HepG2 (cell line): ENCODE results near the gene CD14. TPM values are rescaled to one million over a fixed set of nuclear protein-coding genes. Genes with fewer than 3 reads are reported as not detected.

ENCODE experiments used
- ATAC-seq: fragments of 200-7000 bp; cut with Tn5 transposase; 3 replicates; pipeline ENCODE4 v1.9.1; 2020; ENCODE audit warnings: mild to moderate bottlenecking, moderate library complexity
- BruUV-seq: library from RNA; stranded (reverse); fragments of 400-500 nt; replicated peaks from 2 replicates; lab custom pipeline; 2021; lab: Mats Ljungman, UMichigan
- CTCF ChIA-PET: fragments of 300-600 bp; formaldehyde crosslinking; extraction: SDS; loops from one replicate; lab custom pipeline; 2021; ENCODE audit warnings: low total read pairs, inconsistent platforms, low intra/inter-chr PET ratio; lab: Yijun Ruan, JAX
- POLR2A ChIA-PET: fragments of 350-600 bp; sonication (Branson Sonifier 250); formaldehyde crosslinking; loops from one replicate; lab custom pipeline; 2020; ENCODE audit warnings: antibody characterized with exemption, inconsistent platforms; lab: Yijun Ruan, JAX
- DNase-seq: peaks from one replicate; pipeline ENCODE4 v3.0.0-alpha.2; 2015; ENCODE audit warnings: low spot score
- FAIRE-seq: peaks from 3 replicates; lab custom pipeline; 2011; peaks lifted over from hg19 to GRCh38; lab: Jason Lieb, UNC
- H2AFZ ChIP-seq: one replicate; pipeline ENCODE4 v1.6.1; 2011; ENCODE audit warnings: low read length, inconsistent platforms
- H3K27ac ChIP-seq: fragments of 300-600 bp; 3 replicates; pipeline ENCODE4 v1.8.0; 2011; ENCODE audit warnings: mixed run types, mild to moderate bottlenecking, mixed read lengths, low read length, inconsistent platforms; ENCODE audit not compliant: insufficient read depth; ENCODE audit errors: extremely low read length
- H3K27me3 ChIP-seq, 2 experiments: fragments of 200-600 bp in 1 of 2; 2 replicates in 1 of 2; 3 replicates in 1 of 2; pipeline versions ENCODE4 v1.6.0 to v1.8.0; 2011; ENCODE audit warnings: low read length in 2 of 2, mild to moderate bottlenecking in 2 of 2, moderate library complexity in 2 of 2, inconsistent platforms in 1 of 2; ENCODE audit not compliant: insufficient read depth in 2 of 2, control insufficient read depth in 1 of 2
- H3K36me3 ChIP-seq, 2 experiments: fragments of 200-600 bp in 1 of 2; replicated peaks in 1 of 2; 2 replicates in 1 of 2; 3 replicates in 1 of 2; pipeline versions ENCODE4 v1.5.1 to v1.8.0; 2011; ENCODE audit warnings: low read length in 2 of 2, inconsistent platforms in 1 of 2; ENCODE audit not compliant: insufficient read depth in 2 of 2, control insufficient read depth in 1 of 2
- H3K4me1 ChIP-seq: 2 replicates; pipeline ENCODE4 v1.5.1; 2012; ENCODE audit warnings: low read length, inconsistent platforms; ENCODE audit not compliant: insufficient read depth
- H3K4me2 ChIP-seq: 2 replicates; pipeline ENCODE4 v1.6.0; 2011; ENCODE audit warnings: low read depth, low read length, inconsistent platforms
- H3K4me3 ChIP-seq, 3 experiments: fragments of 200-600 bp in 1 of 3; sonication (generic), shearing (Covaris generic) in 1 of 3; replicated peaks in 1 of 3; 2 replicates each; pipeline ENCODE4 v1.5.1; 2011 to 2016; ENCODE audit warnings: low read length in 3 of 3, inconsistent platforms in 2 of 3, low read depth in 2 of 3, mild to moderate bottlenecking in 2 of 3, control low read depth in 1 of 3, mixed read lengths in 1 of 3; ENCODE audit not compliant: insufficient read depth in 1 of 3
- H3K79me2 ChIP-seq: one replicate; pipeline ENCODE4 v1.6.1; 2011; ENCODE audit warnings: low read length, inconsistent platforms; ENCODE audit not compliant: insufficient read depth
- H3K9ac ChIP-seq: 2 replicates; pipeline ENCODE4 v1.6.0; 2011; ENCODE audit warnings: mild to moderate bottlenecking, low read depth, low read length, inconsistent platforms; ENCODE audit not compliant: insufficient read depth
- H3K9me3 ChIP-seq: 2 replicates; pipeline ENCODE4 v1.5.1; 2012; ENCODE audit warnings: mild to moderate bottlenecking, low read length
- H4K20me1 ChIP-seq: 2 replicates; pipeline ENCODE4 v1.6.0; 2011; ENCODE audit warnings: inconsistent platforms, mild to moderate bottlenecking, low read length, moderate library complexity; ENCODE audit not compliant: insufficient read depth
- ATM ChIP-seq: fragments of 450-650 bp; IDR thresholded peaks from 2 replicates; pipeline ENCODE4 v1.7.1; 2017; ENCODE audit warnings: mild to moderate bottlenecking, borderline replicate concordance
- IRF1 ChIP-seq: sonication (generic); formaldehyde crosslinking; IDR thresholded peaks from 2 replicates; pipeline ENCODE4 v1.4.0; 2020; ENCODE audit warnings: low read depth, mild to moderate bottlenecking, missing genetic modification reagents
- MAX ChIP-seq: IDR thresholded peaks from 2 replicates; pipeline ENCODE4 v1.6.1; 2012; ENCODE audit warnings: inconsistent platforms
- MED13 ChIP-seq: sonication (generic); formaldehyde crosslinking; IDR thresholded peaks from 2 replicates; pipeline ENCODE4 v1.5.0; 2020; ENCODE audit warnings: missing genetic modification reagents
- NCOA1 ChIP-seq: sonication (generic); formaldehyde crosslinking; IDR thresholded peaks from 2 replicates; pipeline ENCODE4 v1.9.0; 2021; ENCODE audit warnings: missing genetic modification reagents
- SRSF4 ChIP-seq: fragments of 200-400 bp; formaldehyde crosslinking; IDR thresholded peaks from one replicate; pipeline ENCODE4 v1.6.1; 2018; ENCODE audit warnings: mild to moderate bottlenecking, low read depth, low read length, moderate library complexity; ENCODE audit not compliant: poor library complexity, severe bottlenecking
- SRSF9 ChIP-seq: fragments of 200-400 bp; formaldehyde crosslinking; IDR thresholded peaks from 2 replicates; pipeline ENCODE4 v1.6.1; 2018; ENCODE audit warnings: borderline replicate concordance, mild to moderate bottlenecking, low read depth, low read length; ENCODE audit not compliant: insufficient read depth, poor library complexity, severe bottlenecking
- TBL1XR1 ChIP-seq: fragments of 150-350 bp; IDR thresholded peaks from 2 replicates; pipeline ENCODE4 v1.6.1; 2014; ENCODE audit warnings: borderline replicate concordance, low read length; ENCODE audit not compliant: partially characterized antibody
- ZNF343 ChIP-seq: sonication (generic); formaldehyde crosslinking; IDR thresholded peaks from 2 replicates; pipeline ENCODE4 v1.4.0; 2020; ENCODE audit warnings: mild to moderate bottlenecking, missing genetic modification reagents
- ZNF451 ChIP-seq: sonication (generic); formaldehyde crosslinking; IDR thresholded peaks from 2 replicates; pipeline ENCODE4 v1.5.0; 2020; ENCODE audit warnings: mild to moderate bottlenecking, missing genetic modification reagents
- ZNF557 ChIP-seq: sonication (generic); formaldehyde crosslinking; IDR thresholded peaks from 2 replicates; pipeline ENCODE4 v1.4.0; 2020; ENCODE audit warnings: missing genetic modification reagents
- ZNF597 ChIP-seq: sonication (generic); formaldehyde crosslinking; IDR thresholded peaks from 2 replicates; pipeline ENCODE4 v1.5.0; 2020; ENCODE audit warnings: missing genetic modification reagents
- ZNF614 ChIP-seq: IDR thresholded peaks from 2 replicates; pipeline ENCODE4 v1.6.1; 2018; ENCODE audit warnings: missing biosample characterization, missing genetic modification reagents, inconsistent platforms, borderline replicate concordance
- ZNF850 ChIP-seq: sonication (generic); formaldehyde crosslinking; conservative IDR thresholded peaks from 2 replicates; pipeline ENCODE4 v1.9.0; 2021; ENCODE audit warnings: mild to moderate bottlenecking, missing genetic modification reagents
- WGBS: methylation state at CpG from one replicate; pipeline ENCODE4 v1.1.6; 2017; ENCODE audit warnings: low lambda C conversion rate; 5-methylcytosine and 5-hydroxymethylcytosine counted together
- in situ Hi-C: cut with HindIII; loops from 2 replicates; pipeline ENCODE4 v1.10.0; 2017; ENCODE audit warnings: low pct_unique_long_range_greater_than_20kb; ENCODE audit not compliant: extremely low pct_ligation_motif_present
- intact Hi-C: fragments of 100-400 bp; cut with micrococcal nuclease; formaldehyde crosslinking; loops from one replicate; pipeline ENCODE4 v1.10.0; 2022; ENCODE audit not compliant: unreplicated experiment
- polyA plus RNA-seq, 8 experiments: library from polyadenylated mRNA; depleted of rRNA in 3 of 8; stranded (reverse) in 7 of 8; unstranded in 1 of 8; fragments of >200 nt; fragmentation: Illumina TruSeq in 4 of 8; extraction: Trizol in 4 of 8; gene quantifications; 2 replicates each; pipeline versions ENCODE4 v1.2.1 to v1.2.3, GENCODE V29; 2011 to 2016; ENCODE audit warnings: low read depth in 4 of 8, missing spikeins in 1 of 8, mixed read lengths in 1 of 8; ENCODE audit not compliant: insufficient read depth in 1 of 8
- total RNA-seq, 5 experiments: library from RNA; depleted of rRNA; stranded (reverse); fragments of >200 nt; fragmentation: Illumina TruSeq; extraction: Trizol; gene quantifications; 2 replicates each; pipeline ENCODE4 v1.2.3, GENCODE V29; 2016; ENCODE audit warnings: low read depth in 1 of 5

The CD14 gene
- total and polyA plus RNA-seq, 2 of the 13 experiments (the other 11 are each of a cell fraction or from before 2014, with no cell fraction given) = 1.7 to 4.7 TPM

- TF ChIP-seq NCOA1 (no peak), ZNF597 (CRISPR knock-in tag) (no peak), ZNF451 (no peak), ZNF850 (CRISPR knock-in tag) (peak; percentile 99), MED13 (CRISPR knock-in tag) (no peak), ZNF557 (CRISPR knock-in tag) (no peak), ZNF614 (CRISPR knock-in tag) (no peak)
- no peaks in the 10 kb centered on the region for H4K20me1 ChIP-seq
- DNase-seq (peak; percentile 68), ATAC-seq (peak; percentile 58), FAIRE-seq (no peak)
- no peaks in the 10 kb centered on the region for H3K36me3 ChIP-seq
- no peak overlapping the region for H3K4me2 ChIP-seq
- H3K27ac ChIP-seq = no peak overlapping the region
- peaks cover 64% of the 10 kb centered on the region for H3K4me1 ChIP-seq
- no peak overlapping the region for H3K9ac ChIP-seq
- H2AFZ ChIP-seq = no peak overlapping the region
- BruUV-seq = no TSS peak
- no peaks in the 10 kb centered on the region for H3K27me3 ChIP-seq
- no peak overlapping the region for H3K4me3 ChIP-seq
- intact Hi-C loops = loop anchor here (2.0 kb wide), 1 partner anchor 36 kb away; no protein-coding TSS in a partner anchor
- H3K9me3 ChIP-seq = no peaks in the 10 kb centered on the region
- ChIA-PET POLR2A (interaction anchor here (1.6 to 2.2 kb wide), 2 partner anchors 27 to 108 kb away, joined by 4 to 7 read pairs; no protein-coding TSS in a partner anchor), CTCF (no interaction called here)
- no peaks in the 10 kb centered on the region for H3K79me2 ChIP-seq
- WGBS = 23% methylated on average over 2 of the region's 2 CpGs
- in situ Hi-C loops = no loop called here
Observed at GRCh38 chr5:140611020-140611521, 21.9 kb downstream of the CD14 start.

- Histone ChIP-seq H3K27me3 (no peaks in the 10 kb centered on the region), H2AFZ (no peak overlapping the region), H3K27ac (no peak overlapping the region), H3K36me3 (no peaks in the 10 kb centered on the region), H3K79me2 (no peaks in the 10 kb centered on the region), H3K9ac (no peak overlapping the region), H3K9me3 (no peaks in the 10 kb centered on the region), H3K4me3 (no peak overlapping the region), H4K20me1 (no peaks in the 10 kb centered on the region), H3K4me1 (peaks cover 73% of the 10 kb centered on the region), H3K4me2 (no peak overlapping the region)
- ChIA-PET POLR2A (interaction anchor here (1.5 kb wide), 1 partner anchor 39 kb away, joined by 5 read pairs; the partner anchor contains the start of genes IK and NDUFA2), CTCF (no interaction called here)
- BruUV-seq = no TSS peak
- in situ Hi-C loops (no loop called here), intact Hi-C loops (no loop called here)
- TF ChIP-seq ATM (no peak), MAX (no peak), SRSF9 (no peak), SRSF4 (no peak), TBL1XR1 (no peak), IRF1 (CRISPR knock-in tag) (no peak), ZNF343 (CRISPR knock-in tag) (no peak)
- 70% methylated on average over 2 of the region's 4 CpGs for WGBS
- no peak for FAIRE-seq
- no peak for ATAC-seq
- no peak for DNase-seq
Observed at GRCh38 chr5:140609126-140609525, 23.8 kb downstream of the CD14 start.
